ENCODE data around the gene TPR.

GRCh38 chr1:186330758-186331157, 44.3 kb downstream of the TPR start:
- peak; percentile 49 for TF ChIP-seq CTCF (IDR thresholded peaks at IDR 0.05; ENCODE audit: borderline replicate concordance, extremely low read depth, low read length, poor library complexity, severe bottlenecking)
- TF ChIP-seq EZH2 (IDR thresholded peaks at IDR 0.05; ENCODE audit: borderline replicate concordance, low read depth, low read length, severe bottlenecking), result no peak
